NB4 (cell line): ENCODE data around the gene TMCC1.

Experiments
- MYC ChIP-seq: IDR thresholded peaks from 2 replicates; pipeline ENCODE4 v1.6.1; 2011; ENCODE audit warnings: low read depth, low read length
- POLR2A ChIP-seq: IDR thresholded peaks from 2 replicates; pipeline ENCODE4 v1.6.1; 2011; ENCODE audit warnings: mild to moderate bottlenecking; ENCODE audit not compliant: insufficient read length; ENCODE audit errors: extremely low read depth
- TF ChIP-seq, protein P1 (sequence below): IDR thresholded peaks from one replicate; pipeline ENCODE4 v1.5.1; 2012; ENCODE audit warnings: low read depth, low read length
- TF ChIP-seq, protein P2 (sequence below): IDR thresholded peaks from 2 replicates; pipeline ENCODE4 v1.6.1; 2011; ENCODE audit warnings: low read depth, low read length

DNA sequence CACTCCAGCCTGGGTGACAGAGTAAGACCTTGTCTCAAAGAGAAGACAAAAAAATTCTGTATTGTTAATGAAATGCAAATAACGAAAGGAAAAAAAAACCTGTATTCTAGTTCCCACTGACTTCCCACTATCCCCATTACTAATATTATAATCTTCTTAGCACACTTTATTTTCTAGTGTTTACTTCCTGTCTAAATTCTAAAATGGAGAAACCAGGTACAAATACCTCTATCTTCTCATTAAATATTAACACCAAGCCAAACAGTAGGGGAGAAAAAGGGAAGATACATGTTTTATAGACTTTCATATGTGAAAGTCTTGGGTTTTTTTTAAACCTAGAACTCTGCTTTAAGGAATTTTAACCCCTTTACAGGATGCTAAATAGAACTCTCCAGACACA lies 231.7 kb downstream of the TMCC1 start:
- TF ChIP-seq, protein P1, sequence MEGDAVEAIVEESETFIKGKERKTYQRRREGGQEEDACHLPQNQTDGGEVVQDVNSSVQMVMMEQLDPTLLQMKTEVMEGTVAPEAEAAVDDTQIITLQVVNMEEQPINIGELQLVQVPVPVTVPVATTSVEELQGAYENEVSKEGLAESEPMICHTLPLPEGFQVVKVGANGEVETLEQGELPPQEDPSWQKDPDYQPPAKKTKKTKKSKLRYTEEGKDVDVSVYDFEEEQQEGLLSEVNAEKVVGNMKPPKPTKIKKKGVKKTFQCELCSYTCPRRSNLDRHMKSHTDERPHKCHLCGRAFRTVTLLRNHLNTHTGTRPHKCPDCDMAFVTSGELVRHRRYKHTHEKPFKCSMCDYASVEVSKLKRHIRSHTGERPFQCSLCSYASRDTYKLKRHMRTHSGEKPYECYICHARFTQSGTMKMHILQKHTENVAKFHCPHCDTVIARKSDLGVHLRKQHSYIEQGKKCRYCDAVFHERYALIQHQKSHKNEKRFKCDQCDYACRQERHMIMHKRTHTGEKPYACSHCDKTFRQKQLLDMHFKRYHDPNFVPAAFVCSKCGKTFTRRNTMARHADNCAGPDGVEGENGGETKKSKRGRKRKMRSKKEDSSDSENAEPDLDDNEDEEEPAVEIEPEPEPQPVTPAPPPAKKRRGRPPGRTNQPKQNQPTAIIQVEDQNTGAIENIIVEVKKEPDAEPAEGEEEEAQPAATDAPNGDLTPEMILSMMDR = no peak
- TF ChIP-seq POLR2A = no peak
- TF ChIP-seq, protein P2, sequence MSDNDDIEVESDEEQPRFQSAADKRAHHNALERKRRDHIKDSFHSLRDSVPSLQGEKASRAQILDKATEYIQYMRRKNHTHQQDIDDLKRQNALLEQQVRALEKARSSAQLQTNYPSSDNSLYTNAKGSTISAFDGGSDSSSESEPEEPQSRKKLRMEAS = no peak
- TF ChIP-seq MYC = no peak
